NCI-H345 treated with DMSO at 0.1 percent for 48 hours (cell line): ENCODE results near the gene TRPM6.
"Not testable (repeated sequence)": the region's sequence is repeated elsewhere in the genome, so short reads cannot be mapped to it uniquely, and the experiment has no call there.

Experiments used
- DNase-seq: peaks from one replicate; lab custom pipeline; 2025; ENCODE audit not compliant: unreplicated experiment; lab: John Stamatoyannopoulos, UW

Gene TRPM6

DNA sequence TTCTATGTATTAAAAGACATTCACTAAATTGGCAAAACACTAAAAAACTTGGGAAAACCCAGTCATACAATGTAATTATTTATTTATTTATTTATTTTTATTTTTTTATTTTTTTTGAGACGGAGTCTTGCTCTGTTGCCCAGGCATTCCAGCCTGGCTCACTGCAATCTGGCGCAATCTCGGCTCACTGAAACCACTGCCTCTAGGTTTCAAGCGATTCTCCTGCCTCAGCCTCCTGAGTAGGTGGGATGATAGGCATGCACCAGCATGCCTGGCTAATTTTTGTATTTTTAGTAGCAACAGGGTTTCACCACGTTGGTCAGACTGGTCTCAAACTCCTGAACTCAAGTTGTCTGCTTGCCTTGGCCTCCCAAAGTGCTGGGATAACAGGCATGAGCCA lies 27.5 kb downstream of the TRPM6 start:
- not testable (repeated sequence) for DNase-seq

DNA sequence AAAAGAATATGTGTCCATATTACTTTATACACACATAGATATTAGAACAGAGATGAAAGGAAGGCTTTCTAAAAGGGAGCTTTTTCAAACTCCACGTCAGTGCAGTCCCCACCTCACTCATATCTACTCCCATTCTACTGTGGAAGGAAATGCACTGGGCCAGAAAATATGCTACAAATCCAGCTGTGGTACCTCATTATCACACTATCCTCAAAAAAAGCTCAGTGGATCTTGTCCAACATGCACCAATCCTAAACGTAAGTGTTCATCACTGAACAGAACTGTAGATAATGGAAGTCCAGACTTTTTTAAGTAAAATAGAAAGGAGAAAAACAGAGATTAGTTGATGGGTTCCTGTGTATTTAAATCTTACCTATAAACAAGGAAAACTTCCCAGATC lies 27.9 kb downstream of the TRPM6 start:
- DNase-seq: no peak

GRCh38 chr9:74858751-74859414 lies 28.8 kb downstream of the TRPM6 start:
- no peak for DNase-seq

GRCh38 chr9:74856989-74857388 lies 30.7 kb downstream of the TRPM6 start:
- DNase-seq: no peak

DNA sequence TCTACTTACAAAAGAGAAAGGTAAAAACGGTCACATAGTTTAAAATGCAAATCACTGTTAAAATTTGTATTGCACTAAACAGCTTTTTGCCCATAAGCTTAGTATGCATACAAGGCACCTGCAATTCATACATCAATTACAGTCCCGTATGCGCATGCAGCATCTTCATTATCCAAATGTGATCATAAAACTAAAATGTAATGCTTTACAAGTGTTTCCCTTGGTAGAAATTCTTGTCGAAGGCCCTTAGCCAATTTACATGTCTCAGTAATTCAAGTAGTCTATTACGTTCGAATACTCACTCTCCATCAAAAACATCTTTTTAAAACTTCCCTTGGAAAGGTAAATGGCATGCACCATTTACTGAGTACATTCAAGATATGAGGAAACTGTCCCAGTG lies 32.6 kb downstream of the TRPM6 start:
- DNase-seq: no peak

- not testable (repeated sequence) for DNase-seq
Measured at GRCh38 chr9:74853024-74853423, 34.7 kb downstream of the TRPM6 start.

DNA sequence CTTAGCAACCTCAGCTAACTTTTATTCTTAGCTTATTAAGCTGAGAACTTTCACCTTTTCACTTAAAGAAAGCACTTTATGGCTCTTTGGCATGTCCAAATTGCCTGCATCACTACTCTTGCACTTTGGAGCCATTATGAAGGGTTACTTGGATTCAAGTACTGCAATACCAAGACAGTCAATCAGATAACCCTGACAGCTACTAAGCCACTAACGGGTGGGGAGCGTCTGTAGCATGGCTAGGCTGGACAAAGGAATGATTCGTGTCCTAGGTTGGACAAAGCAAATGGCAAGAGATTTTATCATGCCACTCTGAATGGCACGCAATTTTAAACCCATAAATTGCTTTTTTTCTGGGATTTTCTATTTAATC lies 39.6 kb downstream of the TRPM6 start:
- DNase-seq: no peak

- no peak for DNase-seq
Measured at GRCh38 chr9:74847478-74848152, 40.1 kb downstream of the TRPM6 start.

DNA sequence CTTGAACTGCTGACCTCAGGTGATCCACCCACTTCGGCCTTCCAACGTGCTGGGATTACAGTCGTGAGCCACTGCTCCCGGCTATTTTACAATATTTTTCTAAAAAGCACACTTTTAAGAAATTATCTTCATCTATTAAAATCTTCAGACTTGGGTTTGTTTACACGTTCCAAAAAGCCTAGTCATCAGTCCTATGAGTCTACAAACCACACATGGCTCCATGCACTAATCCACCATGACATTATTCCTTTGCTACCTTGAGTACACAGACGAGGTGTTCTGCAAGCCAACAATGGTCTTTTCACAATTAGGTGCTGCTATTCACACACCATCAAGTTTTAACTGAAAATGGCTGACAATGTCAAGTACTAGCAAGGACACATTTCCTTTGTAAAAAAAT lies 41.0 kb downstream of the TRPM6 start:
- no peak for DNase-seq

DNA sequence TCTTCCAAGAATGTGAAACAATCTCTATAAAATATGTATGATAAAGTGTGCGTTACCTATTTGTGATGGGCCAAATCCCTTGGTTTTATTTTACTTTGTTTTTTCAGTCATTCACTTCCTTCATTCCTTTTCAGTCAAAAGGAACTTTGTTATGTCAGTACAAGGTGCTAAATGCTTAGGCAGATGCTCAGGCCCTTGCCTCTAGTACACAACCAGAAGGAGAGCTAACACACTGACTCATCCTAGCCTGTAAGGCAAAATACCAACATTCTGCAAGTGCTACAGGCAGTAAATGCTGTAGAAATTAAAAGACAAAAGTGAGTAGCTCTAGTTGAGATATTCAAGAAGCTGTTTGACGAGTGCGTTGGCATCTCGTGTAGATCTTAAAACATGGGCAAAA lies 49.4 kb downstream of the TRPM6 start:
- DNase-seq: no peak

GRCh38 chr9:74824654-74825053 lies 63.1 kb downstream of the TRPM6 start:
- DNase-seq: no peak

DNA sequence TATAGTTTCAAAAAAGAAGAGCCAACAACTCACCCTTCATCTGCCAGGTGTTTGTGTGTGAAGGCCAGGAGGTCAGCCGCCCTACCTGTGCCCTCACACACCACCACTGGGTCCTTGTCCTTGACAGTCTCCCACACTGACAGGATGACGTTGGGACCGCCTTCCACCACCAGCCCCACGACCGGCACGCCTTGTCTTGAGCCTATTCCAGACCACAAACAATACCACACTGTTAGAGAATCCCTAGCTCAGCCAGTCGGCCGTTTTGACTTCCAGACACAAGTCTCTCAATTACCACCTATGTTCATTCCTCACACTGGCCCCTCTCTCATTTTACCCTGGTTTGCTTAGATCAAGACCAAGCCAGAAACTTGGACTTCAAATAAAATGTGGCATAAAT lies 66.1 kb downstream of the TRPM6 start:
- DNase-seq: no peak

GRCh38 chr9:74817816-74818215 lies 69.9 kb downstream of the TRPM6 start:
- DNase-seq: no peak

DNA sequence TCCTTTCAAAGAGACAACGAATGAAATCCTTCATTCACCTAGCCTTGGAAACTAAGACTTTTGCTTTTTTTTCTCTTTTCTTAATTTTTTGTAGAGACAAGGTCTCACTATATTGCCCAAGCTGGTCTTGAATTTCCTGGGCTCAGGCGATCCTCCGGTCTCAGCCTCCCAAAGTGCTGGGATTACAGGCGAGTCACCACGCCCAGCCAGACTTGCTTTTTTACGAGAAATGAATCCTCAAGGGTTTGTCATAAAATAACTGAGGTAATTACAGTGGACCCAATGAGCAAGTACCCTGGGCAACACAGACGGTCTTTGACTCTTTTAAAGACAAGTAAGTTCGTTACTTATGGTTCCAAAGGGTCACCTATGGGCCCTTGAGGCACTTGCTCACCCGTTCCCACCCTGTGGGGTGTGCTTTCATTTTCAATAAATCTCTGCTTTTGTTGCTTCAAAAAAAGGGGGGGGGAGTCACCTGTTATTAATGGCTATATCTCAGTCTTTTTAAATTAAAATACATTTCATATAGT lies 70.4 kb downstream of the TRPM6 start:
- DNase-seq: no peak

DNA sequence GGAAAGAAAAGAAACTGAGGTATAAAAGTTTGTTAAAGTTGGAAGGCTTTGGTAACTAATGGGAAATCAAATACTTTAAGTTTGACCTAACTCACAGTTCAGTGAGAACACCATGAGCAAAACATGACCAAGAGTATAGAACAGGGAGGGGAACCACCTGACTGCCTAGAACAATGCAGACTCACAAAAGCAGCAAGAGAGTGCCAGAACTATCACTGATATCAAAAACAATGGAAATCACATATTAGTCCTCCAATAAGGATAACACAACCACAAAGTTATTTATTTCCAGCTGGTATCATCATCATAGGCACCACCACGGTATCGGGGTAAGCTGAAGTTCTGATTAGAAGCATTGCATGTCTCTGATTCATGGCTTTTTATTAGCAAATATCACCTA lies 77.5 kb downstream of the TRPM6 start:
- no peak for DNase-seq

DNA sequence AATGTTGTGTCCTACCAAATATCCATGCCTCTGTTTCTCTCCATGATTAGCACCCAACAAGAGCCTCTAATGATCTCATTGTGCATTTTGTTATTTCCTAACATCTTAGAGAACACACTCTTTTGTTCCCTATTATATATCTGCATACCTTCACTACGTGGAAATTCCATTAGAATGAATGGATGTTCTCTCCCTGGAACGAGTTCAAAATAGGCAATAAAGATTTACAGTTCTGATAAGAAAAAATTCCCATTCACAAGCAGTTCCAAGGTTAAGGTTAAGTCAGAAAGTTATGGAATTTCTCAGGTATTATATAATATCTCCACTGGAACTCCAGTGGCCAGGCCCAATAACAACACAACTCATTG lies 83.7 kb downstream of the TRPM6 start:
- DNase-seq: no peak

DNA sequence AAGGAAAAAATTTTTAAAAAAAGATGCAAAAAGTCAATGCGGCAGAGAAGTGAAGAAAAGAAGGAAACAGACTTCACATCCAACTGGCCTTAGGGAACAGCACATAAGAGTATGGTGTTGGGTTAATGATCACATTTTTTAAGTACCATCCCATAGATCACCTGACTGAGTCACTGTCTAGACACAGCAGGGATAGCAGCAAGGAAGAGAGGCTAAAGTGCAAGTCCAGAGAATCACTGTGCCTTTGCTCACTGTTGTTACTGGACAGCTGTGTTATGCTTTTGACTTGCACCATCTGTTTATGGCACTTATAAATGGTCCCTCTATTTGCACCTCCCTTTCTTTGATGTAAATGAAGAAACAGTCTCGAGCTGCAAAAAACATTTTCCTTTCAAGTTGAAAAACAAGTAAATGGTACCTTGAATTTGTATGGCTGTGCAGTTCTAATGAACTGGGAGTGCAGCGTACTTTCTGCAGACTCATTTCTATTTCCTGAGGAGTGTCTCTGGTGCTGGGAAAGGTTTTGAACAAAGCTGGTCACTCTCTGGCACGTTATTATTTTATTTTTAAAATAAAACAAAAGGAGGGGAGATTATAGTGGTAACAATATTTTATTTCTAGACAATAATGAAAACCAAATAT lies 84.2 kb downstream of the TRPM6 start:
- no peak for DNase-seq

DNA sequence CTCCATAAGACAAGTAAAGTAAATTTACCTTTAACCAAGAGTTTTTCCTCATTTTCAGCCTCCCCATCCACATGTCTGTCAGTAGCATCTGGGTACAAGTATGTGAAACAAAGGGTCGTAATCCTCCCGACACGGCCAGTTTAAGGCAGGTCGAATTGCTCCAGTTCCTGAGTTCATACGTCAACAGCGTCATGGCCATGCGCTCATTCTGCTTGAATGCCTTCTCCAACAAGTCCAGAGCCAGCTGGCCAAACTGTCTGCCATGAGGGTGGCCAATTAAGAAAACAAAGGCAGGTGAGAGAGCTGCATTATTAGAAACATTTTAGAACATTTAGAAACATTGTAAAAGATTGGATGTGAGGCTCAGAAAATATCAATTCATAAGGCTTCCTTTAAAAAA lies 87.5 kb downstream of the TRPM6 start:
- DNase-seq: no peak

DNA sequence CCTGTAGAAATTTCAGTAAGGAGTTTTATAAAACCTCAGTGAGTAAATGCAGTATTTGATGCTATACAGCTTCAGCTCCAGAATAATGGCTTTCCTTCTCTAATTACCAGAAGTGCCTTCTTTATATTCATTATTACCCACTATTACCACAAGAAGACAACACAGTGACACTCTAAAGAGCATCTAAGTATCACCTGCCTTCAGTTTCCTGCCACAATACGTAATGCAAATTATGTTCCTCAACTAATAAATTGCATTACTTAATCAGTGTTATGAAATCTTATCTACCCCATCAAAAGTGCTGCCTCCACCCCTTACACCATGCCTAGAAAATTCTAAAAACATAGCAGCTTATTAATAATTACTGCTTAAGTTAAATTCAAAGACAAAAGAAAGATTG lies 91.9 kb downstream of the TRPM6 start:
- DNase-seq: no peak

- DNase-seq: no peak
Measured at GRCh38 chr9:74795081-74795480, 92.6 kb downstream of the TRPM6 start.

DNA sequence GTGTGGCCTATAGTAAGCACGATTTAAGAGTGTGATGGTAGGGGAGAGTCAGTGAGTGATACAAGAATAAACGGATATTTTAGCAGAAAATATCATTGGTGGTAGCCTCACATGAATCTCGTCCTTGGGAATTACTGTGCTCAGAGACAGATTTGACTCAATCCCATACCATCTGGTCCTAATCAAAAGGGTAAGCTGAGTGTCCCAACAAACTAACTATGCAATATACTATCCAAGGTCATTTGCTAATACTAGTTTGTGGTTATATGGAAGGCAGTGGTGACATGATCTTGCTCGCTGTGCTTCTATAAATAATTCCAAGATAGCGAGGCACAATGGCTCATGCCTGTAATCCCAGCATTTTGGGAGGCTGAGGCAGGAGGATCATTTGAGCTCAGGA lies 103.2 kb downstream of the TRPM6 start:
- DNase-seq: no peak

DNA sequence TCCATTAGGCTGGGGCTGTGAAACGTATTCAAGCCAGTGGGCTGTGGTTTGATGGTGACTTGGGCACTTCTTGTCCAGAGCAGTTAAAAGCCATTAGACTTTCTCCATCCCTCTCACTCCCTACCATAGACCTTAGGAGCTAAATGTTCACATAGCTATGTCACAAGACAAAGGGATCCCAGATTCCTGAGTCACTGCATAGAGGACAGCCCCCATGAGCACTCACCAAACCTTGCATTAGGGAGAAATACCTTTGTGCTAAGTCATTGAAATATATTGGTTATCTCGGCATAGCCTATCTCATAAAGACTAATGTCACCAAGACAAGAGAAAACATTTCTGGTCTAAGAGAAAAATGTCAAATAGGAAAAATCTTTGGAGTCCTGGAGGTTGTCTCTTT lies 104.3 kb downstream of the TRPM6 start:
- DNase-seq: no peak
